NCI-H128 (cell line): Measurements from ENCODE around the gene LIPF.
"Not testable (repeated sequence)": the region's sequence is repeated elsewhere in the genome, so short reads cannot be mapped to it uniquely, and the experiment has no call there.

Experiments used
- DNase-seq: peaks from one replicate; lab custom pipeline; 2025; ENCODE audit not compliant: unreplicated experiment; lab: John Stamatoyannopoulos, UW

The LIPF gene

DNA sequence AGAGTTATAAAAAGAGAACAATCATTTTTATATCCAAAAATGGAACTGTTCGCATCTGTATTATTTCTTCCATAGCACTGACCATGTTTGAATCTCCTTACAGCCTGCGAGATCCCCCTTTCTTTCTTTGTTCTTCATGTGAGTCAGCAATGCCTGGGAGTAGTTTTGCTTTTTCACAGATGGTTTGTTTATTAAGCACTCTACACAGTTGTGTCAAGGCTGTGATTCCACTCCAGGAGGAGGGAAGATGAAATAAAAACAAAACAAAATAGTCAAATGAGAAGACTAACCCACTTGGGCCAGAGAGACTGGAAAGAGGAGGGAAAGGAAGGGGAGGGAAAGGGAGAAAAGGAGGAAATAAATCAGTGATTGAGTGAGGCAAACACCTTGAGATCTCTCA lies 7.8 kb downstream of the LIPF start:
- no peak for DNase-seq

GRCh38 chr10:88676283-88677060 lies 12.2 kb downstream of the LIPF start:
- no peak for DNase-seq

- no peak for DNase-seq
Observed at GRCh38 chr10:88680958-88681357, 16.7 kb downstream of the LIPF start.

DNA sequence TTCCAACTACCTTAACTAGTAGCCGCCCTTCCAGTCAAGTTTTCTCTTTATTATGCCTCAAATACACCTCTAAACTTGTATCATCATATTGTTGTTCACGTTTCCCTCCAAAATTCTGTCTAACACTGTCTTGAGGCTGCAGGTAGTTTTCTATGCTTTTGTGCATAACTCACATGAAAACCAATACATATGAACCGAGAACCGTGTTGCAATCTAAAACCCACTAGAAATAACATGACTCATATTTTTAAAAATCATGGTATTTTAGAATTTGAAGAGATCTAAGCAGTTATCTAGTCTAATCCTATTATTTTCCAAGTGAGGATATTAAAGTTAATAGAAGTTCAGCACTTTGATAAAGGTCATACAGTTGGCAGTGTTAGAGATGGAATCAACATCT lies 18.2 kb downstream of the LIPF start:
- no peak for DNase-seq

DNA sequence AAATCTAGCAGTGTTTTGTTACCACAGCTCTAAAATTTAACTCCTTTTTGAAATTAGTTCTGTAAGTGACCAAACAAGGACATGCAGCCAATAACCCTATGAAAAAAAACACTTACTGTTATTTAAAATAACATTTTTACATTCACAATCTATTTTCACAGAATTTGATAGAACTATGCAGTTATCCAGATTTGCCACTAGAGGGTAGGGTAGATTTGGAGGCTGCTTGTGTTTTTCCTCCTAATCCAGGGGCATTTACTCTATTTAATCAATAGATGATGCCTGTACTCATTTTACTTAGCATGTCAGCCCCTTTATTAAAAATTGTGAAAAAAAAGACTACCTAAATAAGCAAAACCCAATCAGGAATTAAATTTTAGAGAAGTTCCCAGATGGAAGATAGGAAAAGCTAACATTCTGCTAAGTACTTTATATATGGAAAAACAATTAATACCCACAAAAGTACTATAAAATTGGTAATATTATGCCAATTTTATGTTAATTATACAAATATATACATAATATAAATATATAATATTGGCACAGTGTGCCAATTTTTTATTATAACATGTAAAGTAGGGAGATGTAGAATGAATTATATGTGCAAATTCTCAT lies 23.7 kb downstream of the LIPF start:
- no peak for DNase-seq

GRCh38 chr10:88689366-88689765 lies 25.1 kb downstream of the LIPF start:
- DNase-seq: no peak

GRCh38 chr10:88693392-88694020 lies 29.3 kb downstream of the LIPF start:
- no peak for DNase-seq

DNA sequence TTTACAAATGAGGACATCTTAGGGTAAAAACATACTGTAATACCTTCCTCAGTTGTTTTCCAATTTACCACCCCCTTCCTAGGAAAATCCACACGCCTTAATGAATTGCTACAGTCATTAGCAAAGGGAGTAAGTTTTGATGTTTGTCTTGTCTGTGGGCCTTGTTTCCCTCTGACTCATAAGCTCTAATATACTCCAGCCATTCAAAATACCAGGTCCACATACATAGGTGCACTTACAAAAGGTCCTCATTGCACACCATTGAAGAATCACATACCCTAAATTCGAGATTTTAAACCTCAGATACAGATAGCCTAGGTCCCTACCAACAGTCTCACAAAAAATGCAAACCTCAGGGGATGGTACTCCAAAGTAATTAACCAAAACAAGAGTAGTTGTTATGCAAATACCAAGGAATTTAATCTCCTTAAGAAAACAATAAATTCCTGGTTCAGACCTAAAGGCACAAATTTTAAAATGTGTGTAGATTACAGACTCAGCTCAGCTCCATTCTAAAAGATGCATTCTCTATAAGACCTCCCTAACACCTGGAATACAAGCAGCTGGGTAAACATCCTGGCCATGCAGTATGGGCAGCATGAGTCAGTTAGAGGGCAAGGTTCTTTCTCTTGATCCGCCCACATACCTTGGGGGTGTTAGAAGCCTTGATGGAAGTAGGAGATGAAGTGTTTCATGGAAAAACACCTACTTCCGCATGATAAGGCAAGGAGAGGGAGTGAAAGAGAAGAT lies 38.8 kb downstream of the LIPF start:
- no peak for DNase-seq

DNA sequence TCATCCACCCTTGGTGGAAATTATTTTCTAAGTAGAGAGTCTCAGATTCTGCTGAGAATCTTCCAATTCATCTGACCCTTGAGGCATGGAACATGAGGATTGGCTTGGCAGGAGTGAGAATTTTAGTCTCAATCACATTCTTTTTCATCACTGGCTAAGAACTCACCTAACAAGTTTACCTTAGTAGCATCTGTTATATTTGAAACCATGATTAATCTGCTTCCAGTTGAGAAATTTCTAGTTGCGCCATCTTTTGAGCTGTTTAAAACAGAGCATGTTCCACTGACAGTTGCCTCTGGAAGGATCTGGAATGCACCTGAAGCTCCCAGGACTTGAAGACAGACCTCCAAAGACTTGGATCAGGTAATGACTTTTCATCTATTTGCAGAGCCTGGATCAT lies 41.7 kb downstream of the LIPF start, which contains the start of gene LIPK:
TSS of gene LIPK (plus strand) at position 292 of the 400 bp plus-strand sequence. CDS start 18,295 bp downstream, outside the sequence.
- DNase-seq: no peak

- DNase-seq: no peak
Observed at GRCh38 chr10:88707429-88708155, 43.4 kb downstream of the LIPF start.

DNA sequence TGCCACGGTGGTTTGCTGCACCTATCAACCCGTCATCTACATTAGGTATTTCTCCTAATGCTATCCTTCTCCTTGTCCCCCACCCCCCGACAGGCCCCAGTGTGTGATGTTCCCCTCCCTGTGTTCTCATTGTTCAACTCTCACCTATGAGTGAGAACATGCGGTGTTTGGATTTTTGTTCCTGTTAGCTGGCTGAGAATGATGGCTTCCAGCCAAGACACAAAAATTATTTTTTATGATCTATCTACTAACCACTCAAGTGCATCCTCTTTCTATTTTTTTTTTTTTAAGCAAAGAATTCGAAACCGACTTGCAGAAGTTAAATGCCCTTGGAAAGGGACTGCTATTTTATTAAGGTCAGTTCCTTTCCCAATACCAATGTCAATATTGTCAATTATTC lies 45.1 kb downstream of the LIPF start:
- not testable (repeated sequence) for DNase-seq

GRCh38 chr10:88715517-88715916 lies 51.3 kb downstream of the LIPF start:
- DNase-seq: no peak

- DNase-seq: no peak
Observed at GRCh38 chr10:88721392-88721791, 57.1 kb downstream of the LIPF start.

- DNase-seq: no peak
Observed at GRCh38 chr10:88725798-88726197, 61.6 kb downstream of the LIPF start.

- DNase-seq: no peak
Observed at GRCh38 chr10:88728107-88728763, 64.0 kb downstream of the LIPF start.
